Stimulated activated CD4-positive, alpha-beta T cell treated with anti-CD3 and anti-CD28 coated beads, TNF-alpha, amount 100 ng/mL, for 1 hour (primary cell): ENCODE data around the gene HBEGF.
A peak's percentile ranks its signal among the peaks of the same experiment; 100 is the strongest.
"Not testable (repeated sequence)": the region's sequence is repeated elsewhere in the genome, so short reads cannot be mapped to it uniquely, and the experiment has no call there.

Experiments
- DNase-seq, 3 donors: peaks; one replicate each; pipeline ENCODE4 v3.0.0-alpha.2; 2020; ENCODE audit warnings: low read depth in 3 of 3, low spot score in 1 of 3

HBEGF gene

GRCh38 chr5:140361901-140362300 is 15.5 kb upstream of the HBEGF start:
- DNase-seq = no peak

GRCh38 chr5:140360681-140361479 is 14.5 kb upstream of the HBEGF start:
- no peak for DNase-seq

- DNase-seq = no peak
Observed at GRCh38 chr5:140360101-140360500, 13.7 kb upstream of the HBEGF start, which contains the start of gene SLC4A9. TSS of gene SLC4A9 (plus strand) at chr5:140360194. CDS start at chr5:140360237, 43 bp downstream.

- no peak for DNase-seq
Observed at GRCh38 chr5:140358738-140359310, 12.4 kb upstream of the HBEGF start.

GRCh38 chr5:140357726-140358093 is 11.3 kb upstream of the HBEGF start:
- peak; percentile 21 to 65 (median 36) for DNase-seq

GRCh38 chr5:140356853-140357725 is 10.7 kb upstream of the HBEGF start:
- DNase-seq = no peak

GRCh38 chr5:140355546-140355945 is 9.1 kb upstream of the HBEGF start:
- DNase-seq = no peak

- peak in 1 of 3 donors; percentile 36 for DNase-seq
Observed at GRCh38 chr5:140351609-140352334, 5.4 kb upstream of the HBEGF start.

- no peak for DNase-seq
Observed at GRCh38 chr5:140349244-140349643, 2.8 kb upstream of the HBEGF start.

- no peak for DNase-seq
Observed at GRCh38 chr5:140348104-140348503, 1.7 kb upstream of the HBEGF start.

GRCh38 chr5:140347360-140347759 is 957 bp upstream of the HBEGF start:
- no peak for DNase-seq

- DNase-seq = no peak
Observed at GRCh38 chr5:140345919-140346347, 470 bp downstream of the HBEGF start.

GRCh38 chr5:140344683-140345423 is 1.6 kb downstream of the HBEGF start:
- no peak for DNase-seq

GRCh38 chr5:140343849-140344248 is 2.6 kb downstream of the HBEGF start:
- not testable (repeated sequence) for DNase-seq

GRCh38 chr5:140342896-140343295 is 3.5 kb downstream of the HBEGF start:
- no peak for DNase-seq

GRCh38 chr5:140342287-140342686 is 4.1 kb downstream of the HBEGF start:
- DNase-seq = no peak

- no peak for DNase-seq
Observed at GRCh38 chr5:140341591-140341990, 4.8 kb downstream of the HBEGF start.

GRCh38 chr5:140340605-140341121 is 5.7 kb downstream of the HBEGF start:
- no peak for DNase-seq

GRCh38 chr5:140339636-140340035 is 6.8 kb downstream of the HBEGF start:
- DNase-seq = no peak

- DNase-seq = no peak
Observed at GRCh38 chr5:140338908-140339307, 7.5 kb downstream of the HBEGF start.
